GM10266 (cell line): ENCODE measurements around the gene MAP1B.

Experiments used
- DNase-seq: peaks from one replicate; pipeline ENCODE4 v3.0.0; 2012; ENCODE audit errors: extremely low spot score
- CTCF ChIP-seq: IDR thresholded peaks from 2 replicates; pipeline ENCODE4 v1.5.1; 2012; ENCODE audit warnings: mild to moderate bottlenecking, low read depth; ENCODE audit not compliant: control insufficient read depth, insufficient read depth; ENCODE audit errors: missing control alignments

MAP1B gene

GRCh38 chr5:72251386-72251785 is 144.1 kb downstream of the MAP1B start:
- DNase-seq: no peak
- no peak for TF ChIP-seq CTCF

- DNase-seq: no peak
- no peak for TF ChIP-seq CTCF
These were observed 144.7 kb downstream of the MAP1B start for GRCh38 chr5:72252008-72252407.

GRCh38 chr5:72252574-72253155 is 145.4 kb downstream of the MAP1B start:
- no peak for TF ChIP-seq CTCF
- no peak for DNase-seq

GRCh38 chr5:72255237-72255636 is 148.0 kb downstream of the MAP1B start:
- no peak for DNase-seq
- no peak for TF ChIP-seq CTCF

GRCh38 chr5:72255670-72256069 is 148.4 kb downstream of the MAP1B start:
- TF ChIP-seq CTCF: no peak
- DNase-seq: no peak

GRCh38 chr5:72256536-72256935 is 149.3 kb downstream of the MAP1B start:
- TF ChIP-seq CTCF: no peak
- DNase-seq: no peak
